ENCODE results near the gene TIGIT.

Gene TIGIT

DNA sequence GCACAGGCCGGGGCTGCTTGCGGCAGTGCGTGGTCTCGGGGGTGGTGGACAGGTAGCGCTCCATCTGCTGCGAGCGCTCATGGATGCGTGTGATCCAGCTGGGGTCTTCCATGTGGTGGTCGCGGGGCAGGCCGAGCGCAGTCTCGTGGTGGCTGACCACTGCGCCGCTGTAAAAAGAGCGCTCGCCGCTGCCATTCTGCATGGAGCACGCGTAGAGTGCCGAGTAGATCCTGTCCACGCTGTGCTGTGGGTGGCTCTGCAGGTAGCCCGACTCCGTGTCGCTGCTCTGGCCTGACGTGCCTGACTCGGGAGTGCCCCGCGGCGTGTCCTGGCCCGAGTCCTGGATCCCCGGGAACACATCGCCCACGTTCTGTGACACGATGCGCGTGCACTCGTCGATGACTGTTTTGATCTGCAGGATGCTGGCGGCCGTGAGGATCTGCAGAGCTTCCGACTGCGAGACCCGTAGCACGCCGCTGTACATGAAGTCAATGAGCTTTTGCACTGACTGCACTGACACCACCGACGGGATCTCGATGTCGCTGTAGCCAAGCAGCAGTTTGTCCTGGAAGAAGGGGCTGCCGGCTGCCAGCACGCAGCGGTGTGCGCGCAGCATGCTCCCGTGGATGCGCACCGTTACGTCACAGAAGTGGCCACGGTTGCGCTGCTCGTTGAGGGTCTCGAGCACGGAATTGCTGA lies 57.4 kb downstream of the TIGIT start:
- Mint-ChIP-seq H3K4me1 (no peaks in the 10 kb centered on the region), H3K27ac (no peak overlapping the region), H3K27me3 (no peaks in the 10 kb centered on the region), H3K36me3 (peaks cover 35% of the 10 kb centered on the region), H3K4me3 (no peak overlapping the region), H3K9me3 (no peaks in the 10 kb centered on the region)
- no peak for ATAC-seq (ENCODE audit: low read depth)
- DNase-seq (ENCODE audit: low spot score in 2 of 2), result no peak

DNA sequence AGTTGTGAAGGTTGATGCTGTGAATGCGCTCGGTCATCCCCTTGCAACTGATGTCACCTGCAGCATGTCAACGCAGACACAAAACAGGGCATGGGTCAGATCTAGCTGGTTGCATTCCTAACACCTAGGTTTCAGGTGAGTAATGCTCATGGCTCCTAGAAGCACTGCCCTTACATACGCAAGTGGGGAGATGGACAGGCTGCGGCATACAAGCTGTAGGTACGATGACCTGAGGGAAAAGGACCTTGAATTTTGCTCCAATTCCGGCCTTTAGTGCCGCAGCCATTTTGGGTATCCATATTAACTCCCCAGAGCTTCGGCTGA lies 58.0 kb downstream of the TIGIT start:
- no peak overlapping the region for H3K4me3 Mint-ChIP-seq
- H3K27me3 Mint-ChIP-seq, result no peaks in the 10 kb centered on the region
- no peak overlapping the region for H3K27ac Mint-ChIP-seq
- ATAC-seq (ENCODE audit: low read depth), result no peak
- no peaks in the 10 kb centered on the region for H3K9me3 Mint-ChIP-seq
- DNase-seq (ENCODE audit: low spot score in 2 of 2), result no peak
- H3K36me3 Mint-ChIP-seq, result peaks cover 36% of the 10 kb centered on the region
- peaks cover 2% of the 10 kb centered on the region for H3K4me1 Mint-ChIP-seq

DNA sequence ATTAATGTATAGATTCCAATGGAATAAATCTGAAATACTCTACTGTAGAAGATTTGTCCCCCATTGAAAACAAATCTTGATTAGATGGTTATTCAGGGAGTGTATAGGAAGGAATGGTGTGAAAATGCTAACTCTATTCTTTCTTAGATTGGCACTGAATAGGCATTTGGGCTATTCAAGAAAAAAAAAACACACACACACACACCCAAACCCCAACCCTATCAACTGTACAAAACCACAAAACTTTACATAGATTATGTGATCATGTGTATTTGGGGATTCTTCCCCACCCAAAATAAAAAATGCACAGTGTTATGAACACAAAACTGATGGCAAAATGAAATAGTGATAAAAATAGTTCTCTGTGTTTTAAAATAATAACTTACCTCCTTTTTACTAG lies 61.8 kb downstream of the TIGIT start:
- Mint-ChIP-seq H3K27ac (no peak overlapping the region), H3K27me3 (no peaks in the 10 kb centered on the region), H3K4me1 (peaks cover 3% of the 10 kb centered on the region), H3K4me3 (no peak overlapping the region), H3K9me3 (no peaks in the 10 kb centered on the region), H3K36me3 (peaks cover 17% of the 10 kb centered on the region)
- DNase-seq (ENCODE audit: low spot score in 2 of 2) (no peak), ATAC-seq (ENCODE audit: low read depth) (no peak)

DNA sequence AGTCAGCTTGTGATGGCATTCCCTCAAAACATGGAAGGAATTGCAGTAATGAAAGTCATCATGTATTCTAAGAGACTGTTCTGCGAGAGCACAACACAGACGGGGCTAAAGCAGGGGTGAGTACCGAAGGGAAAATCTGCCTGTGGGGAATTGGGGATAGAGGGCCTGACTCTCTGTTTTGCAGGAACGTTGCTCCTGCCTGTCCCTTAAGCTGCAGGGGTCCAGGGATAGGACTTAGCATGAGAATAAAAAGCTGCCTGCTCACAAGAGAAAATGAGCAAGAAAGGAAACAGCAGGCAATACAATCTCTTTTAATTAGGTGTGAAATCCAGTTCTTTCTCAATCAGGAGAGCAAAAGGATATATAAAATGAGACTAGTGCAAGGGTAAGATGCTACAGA lies 62.2 kb downstream of the TIGIT start:
- ATAC-seq (ENCODE audit: low read depth) (no peak), DNase-seq (ENCODE audit: low spot score in 2 of 2) (no peak)
- H3K9me3 Mint-ChIP-seq, result no peaks in the 10 kb centered on the region
- no peak overlapping the region for H3K4me3 Mint-ChIP-seq
- H3K4me1 Mint-ChIP-seq, result peaks cover 3% of the 10 kb centered on the region
- peaks cover 15% of the 10 kb centered on the region for H3K36me3 Mint-ChIP-seq
- no peak overlapping the region for H3K27ac Mint-ChIP-seq
- no peaks in the 10 kb centered on the region for H3K27me3 Mint-ChIP-seq

DNA sequence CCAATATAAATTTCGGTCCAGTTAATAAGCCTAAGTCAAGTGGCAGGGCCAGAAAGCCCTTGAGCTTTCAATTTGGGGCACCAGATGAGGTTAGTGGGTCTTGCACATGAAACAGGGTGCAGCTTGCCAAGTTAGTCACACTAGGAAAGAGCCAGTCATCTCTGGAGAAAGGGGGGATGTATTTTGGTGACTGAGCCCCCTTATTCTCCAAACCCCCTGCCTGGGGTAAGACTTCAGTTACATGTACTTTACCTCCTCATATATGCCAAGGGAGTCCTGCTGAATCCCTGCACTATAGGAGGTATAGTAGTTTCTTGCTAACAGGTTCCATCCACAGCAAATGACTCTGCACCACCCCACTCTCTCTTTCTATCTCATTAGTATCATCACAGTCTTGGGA lies 62.7 kb downstream of the TIGIT start:
- DNase-seq (ENCODE audit: low spot score in 2 of 2) (no peak), ATAC-seq (ENCODE audit: low read depth) (no peak)
- no peaks in the 10 kb centered on the region for H3K27me3 Mint-ChIP-seq
- peaks cover 15% of the 10 kb centered on the region for H3K36me3 Mint-ChIP-seq
- no peak overlapping the region for H3K4me3 Mint-ChIP-seq
- H3K9me3 Mint-ChIP-seq, result no peaks in the 10 kb centered on the region
- no peak overlapping the region for H3K27ac Mint-ChIP-seq
- peaks cover 3% of the 10 kb centered on the region for H3K4me1 Mint-ChIP-seq

All from memory B cell (primary cell).